ENCODE data around the gene ANKRD63.

The ANKRD63 gene

GRCh38 chr15:40239693-40240618 lies 42.9 kb downstream of the ANKRD63 start:
- no peak for DNase-seq

DNA sequence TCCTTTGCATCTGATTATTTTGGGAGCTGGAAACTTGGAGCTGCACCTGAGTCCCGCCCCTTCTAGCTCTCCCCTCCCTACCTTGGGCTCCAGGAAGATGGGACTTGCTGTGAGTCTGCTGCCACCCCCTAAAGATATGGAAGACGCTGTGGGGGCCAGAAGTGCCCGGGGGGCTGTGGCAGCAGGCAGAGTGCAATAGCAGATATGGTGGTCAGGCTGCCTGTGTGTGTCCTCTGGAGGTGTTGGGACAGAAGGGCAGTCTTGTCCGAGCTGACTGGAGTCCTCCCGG lies 43.5 kb downstream of the ANKRD63 start:
- DNase-seq: no peak

GRCh38 chr15:40238532-40239403 lies 44.1 kb downstream of the ANKRD63 start, which contains the start of gene PAK6:
Gene PAK6 (plus strand): TSS chr15:40239063. CDS start chr15:40264786, 25,723 bp downstream.
- peak; percentile 25 for DNase-seq

- no peak for DNase-seq
Measured at GRCh38 chr15:40235201-40235885, 47.5 kb downstream of the ANKRD63 start.

DNA sequence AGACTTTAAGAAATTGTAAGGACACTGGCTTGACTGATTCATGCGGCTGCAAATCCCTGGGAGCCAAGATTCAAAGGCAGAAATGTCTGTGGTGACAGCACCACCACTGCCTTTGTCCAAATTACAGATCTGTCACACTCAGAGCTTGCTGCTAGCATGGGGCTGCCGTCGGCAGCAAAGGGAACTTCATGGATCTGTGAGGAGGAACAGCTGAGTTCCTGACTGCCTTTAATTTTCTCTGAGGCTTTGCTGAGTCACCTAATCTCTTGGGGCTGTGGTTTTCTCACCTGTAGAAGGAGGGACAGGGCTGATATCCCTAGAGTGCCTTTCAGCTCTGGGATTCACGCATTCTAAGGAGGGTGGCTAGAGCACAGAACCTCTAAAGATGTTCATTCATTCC lies 48.1 kb downstream of the ANKRD63 start:
- DNase-seq: no peak

GRCh38 chr15:40233727-40234577 lies 48.9 kb downstream of the ANKRD63 start:
- no peak for DNase-seq

DNA sequence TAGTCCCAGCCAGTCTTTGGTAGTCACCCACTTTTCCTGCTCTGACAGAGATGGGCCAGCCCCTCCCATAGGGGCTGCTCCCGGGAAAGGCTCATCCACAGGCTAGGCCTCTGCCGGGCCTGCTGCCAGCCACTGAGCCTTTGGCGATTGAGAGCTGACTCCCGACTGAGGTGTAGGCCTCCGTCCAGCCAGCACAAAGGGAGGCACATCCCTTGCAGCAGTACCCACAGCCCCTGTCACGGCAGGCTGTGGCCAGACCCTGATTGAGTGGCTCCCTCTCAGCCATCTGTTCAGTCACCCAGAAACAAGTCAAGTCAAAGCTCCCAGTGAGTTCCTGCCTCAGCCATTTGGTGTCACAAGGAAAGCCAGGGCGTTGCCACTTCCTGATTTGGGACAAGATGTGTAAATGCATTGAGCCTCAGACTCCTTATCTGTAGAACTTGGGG lies 50.2 kb downstream of the ANKRD63 start:
- no peak for DNase-seq

All from NCI-H2107 (cell line).